Glomerular visceral epithelial cell (primary cell): Measurements from ENCODE around the gene ABCA2.
A peak's percentile ranks its signal among the peaks of the same experiment; 100 is the strongest.
"Not testable (repeated sequence)": the region's sequence is repeated elsewhere in the genome, so short reads cannot be mapped to it uniquely, and the experiment has no call there.

Experiments used
- DNase-seq: peaks from one replicate; pipeline ENCODE4 v3.0.0-alpha.2; 2016; ENCODE audit errors: extremely low spot score

Gene ABCA2

GRCh38 chr9:137046088-137046787 is 18.2 kb upstream of the ABCA2 start, which contains the start of gene NPDC1:
TSS of gene NPDC1 (minus strand) at chr9:137046177. CDS start at chr9:137045989, 188 bp downstream.
- DNase-seq, result peak; percentile 75

GRCh38 chr9:137045294-137046087 is 17.5 kb upstream of the ABCA2 start:
- DNase-seq, result no peak

GRCh38 chr9:137044502-137045177 is 16.6 kb upstream of the ABCA2 start:
- peak; percentile 50 for DNase-seq

- DNase-seq, result no peak
Measured at GRCh38 chr9:137044037-137044436, 16.0 kb upstream of the ABCA2 start.

GRCh38 chr9:137042751-137043727 is 15.0 kb upstream of the ABCA2 start:
- DNase-seq, result no peak

- DNase-seq, result no peak
Measured at GRCh38 chr9:137041124-137041523, 13.1 kb upstream of the ABCA2 start.

- DNase-seq, result no peak
Measured at GRCh38 chr9:137040568-137040967, 12.5 kb upstream of the ABCA2 start.

- no peak for DNase-seq
Measured at GRCh38 chr9:137039611-137040366, 11.8 kb upstream of the ABCA2 start.

- no peak for DNase-seq
Measured at GRCh38 chr9:137038916-137039315, 10.9 kb upstream of the ABCA2 start.

GRCh38 chr9:137037483-137037882 is 9.4 kb upstream of the ABCA2 start:
- no peak for DNase-seq

GRCh38 chr9:137037035-137037434 is 9.0 kb upstream of the ABCA2 start:
- no peak for DNase-seq

GRCh38 chr9:137035937-137036336 is 7.9 kb upstream of the ABCA2 start:
- DNase-seq, result no peak

GRCh38 chr9:137035507-137035834 is 7.4 kb upstream of the ABCA2 start:
- no peak for DNase-seq

GRCh38 chr9:137034709-137035506 is 6.9 kb upstream of the ABCA2 start:
- peak; percentile 83 for DNase-seq

GRCh38 chr9:137034039-137034708 is 6.1 kb upstream of the ABCA2 start:
- DNase-seq, result no peak

- not testable (repeated sequence) for DNase-seq
Measured at GRCh38 chr9:137033481-137033880, 5.4 kb upstream of the ABCA2 start.

GRCh38 chr9:137032858-137033257 is 4.8 kb upstream of the ABCA2 start:
- no peak for DNase-seq

GRCh38 chr9:137031904-137032640 is 4.0 kb upstream of the ABCA2 start, which contains the start of gene FUT7:
TSS of gene FUT7 (minus strand) at chr9:137032088. CDS start at chr9:137031991, 97 bp downstream.
- DNase-seq, result no peak
